ENCODE measurements around the gene HERC3.

DNA sequence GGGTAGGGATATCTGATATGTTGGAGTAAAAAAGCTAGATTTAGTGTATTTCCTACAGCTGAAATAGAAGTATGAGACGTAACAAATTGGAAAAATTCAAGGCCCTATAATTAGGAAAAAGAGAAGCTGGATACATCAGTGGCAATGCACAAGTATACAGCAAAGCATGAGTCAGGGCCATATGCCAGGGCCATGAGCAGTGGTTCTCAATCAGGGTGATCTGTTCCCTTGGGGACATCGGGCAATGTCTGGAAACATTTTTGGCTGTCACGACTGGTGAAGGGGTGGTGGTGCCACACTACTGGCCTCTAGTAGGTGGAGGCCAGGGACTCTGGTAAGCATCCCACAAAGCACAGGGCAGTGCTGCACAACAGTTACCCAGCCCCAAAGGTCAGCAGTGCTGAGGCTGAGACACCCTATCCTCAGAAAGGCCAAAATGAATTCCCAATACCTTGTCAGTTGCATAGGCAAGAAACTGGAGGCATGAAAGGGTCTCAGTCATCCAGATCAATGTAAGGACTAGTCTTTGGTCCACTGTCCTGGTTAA lies 142.2 kb downstream of the HERC3 start:
- TF ChIP-seq, protein P1, sequence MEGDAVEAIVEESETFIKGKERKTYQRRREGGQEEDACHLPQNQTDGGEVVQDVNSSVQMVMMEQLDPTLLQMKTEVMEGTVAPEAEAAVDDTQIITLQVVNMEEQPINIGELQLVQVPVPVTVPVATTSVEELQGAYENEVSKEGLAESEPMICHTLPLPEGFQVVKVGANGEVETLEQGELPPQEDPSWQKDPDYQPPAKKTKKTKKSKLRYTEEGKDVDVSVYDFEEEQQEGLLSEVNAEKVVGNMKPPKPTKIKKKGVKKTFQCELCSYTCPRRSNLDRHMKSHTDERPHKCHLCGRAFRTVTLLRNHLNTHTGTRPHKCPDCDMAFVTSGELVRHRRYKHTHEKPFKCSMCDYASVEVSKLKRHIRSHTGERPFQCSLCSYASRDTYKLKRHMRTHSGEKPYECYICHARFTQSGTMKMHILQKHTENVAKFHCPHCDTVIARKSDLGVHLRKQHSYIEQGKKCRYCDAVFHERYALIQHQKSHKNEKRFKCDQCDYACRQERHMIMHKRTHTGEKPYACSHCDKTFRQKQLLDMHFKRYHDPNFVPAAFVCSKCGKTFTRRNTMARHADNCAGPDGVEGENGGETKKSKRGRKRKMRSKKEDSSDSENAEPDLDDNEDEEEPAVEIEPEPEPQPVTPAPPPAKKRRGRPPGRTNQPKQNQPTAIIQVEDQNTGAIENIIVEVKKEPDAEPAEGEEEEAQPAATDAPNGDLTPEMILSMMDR (IDR thresholded peaks at IDR 0.05) = no peak
- TF ChIP-seq POLR2A (IDR thresholded peaks at IDR 0.05) = no peak
- TF ChIP-seq POLR2AphosphoS5 (IDR thresholded peaks at IDR 0.05) = no peak
- TF ChIP-seq EP300 (IDR thresholded peaks at IDR 0.05) = no peak

All from gastroesophageal sphincter (tissue), 3 donors.